GM18858 (cell line): ENCODE results near the gene VSIR.

Experiments
- ATAC-seq: cut with Tn5 transposase; IDR thresholded peaks from one replicate; pipeline ENCODE4 v1.9.1; 2021; ENCODE audit not compliant: unreplicated experiment

VSIR gene

DNA sequence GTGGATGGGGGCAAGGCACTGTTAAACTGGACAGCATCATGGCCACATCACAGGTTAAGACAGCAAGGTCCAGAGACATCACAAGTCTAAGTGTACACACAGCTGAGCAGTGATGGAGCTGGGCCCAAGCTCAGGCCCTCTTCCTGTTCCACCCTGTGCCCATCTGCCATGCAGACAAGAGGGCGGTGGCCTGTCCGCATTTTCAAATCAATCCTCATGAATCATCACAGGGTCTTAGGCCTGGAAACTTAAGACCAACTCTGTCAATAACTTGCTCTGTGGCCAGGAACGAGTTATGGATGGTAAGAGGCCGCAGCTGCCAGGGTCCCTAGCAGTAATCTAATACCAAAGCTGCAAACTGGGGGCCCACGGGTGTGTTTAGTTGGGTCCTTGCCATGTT lies 56.9 kb downstream of the VSIR start:
- no peak for ATAC-seq

DNA sequence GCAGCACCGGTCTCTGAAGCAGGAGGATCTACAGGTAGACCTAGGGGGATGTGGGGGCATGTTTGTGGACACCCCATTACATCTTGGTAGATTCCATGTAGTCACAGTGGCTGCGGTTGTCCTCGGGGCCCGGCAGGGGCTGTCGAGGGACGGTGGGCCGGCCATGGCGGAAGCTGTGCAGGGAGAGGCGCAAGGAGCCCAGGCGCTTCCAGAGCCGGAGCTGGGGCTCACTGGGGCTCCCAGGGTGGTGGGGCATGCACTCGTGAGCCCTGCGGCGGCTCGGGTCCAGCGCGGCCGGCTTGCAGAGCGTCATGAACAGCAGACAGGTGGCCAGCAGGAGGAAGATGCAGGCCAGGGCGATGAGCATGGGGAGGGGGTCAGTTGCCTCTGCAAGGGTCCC lies 57.5 kb downstream of the VSIR start:
- no peak for ATAC-seq

DNA sequence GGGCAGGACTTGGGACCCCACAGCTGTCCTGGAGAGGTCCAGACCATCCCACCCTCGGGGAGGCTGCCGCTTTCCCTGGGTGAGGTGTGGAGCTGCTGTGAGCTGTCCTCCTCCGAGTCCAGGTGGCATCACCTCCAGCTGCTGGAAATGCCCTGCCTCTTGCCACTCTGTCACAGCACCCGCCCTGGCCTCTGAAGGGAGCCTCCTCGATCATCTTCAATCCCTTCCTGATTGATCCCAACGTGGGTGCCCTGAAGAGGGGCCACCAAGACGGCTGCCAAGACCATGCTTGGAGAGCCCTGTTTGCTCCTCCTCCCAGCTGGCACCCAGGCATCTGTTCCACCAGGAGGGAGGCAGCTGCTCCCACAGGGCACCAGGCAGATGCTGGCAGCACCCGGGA lies 58.3 kb downstream of the VSIR start:
- ATAC-seq, result no peak

DNA sequence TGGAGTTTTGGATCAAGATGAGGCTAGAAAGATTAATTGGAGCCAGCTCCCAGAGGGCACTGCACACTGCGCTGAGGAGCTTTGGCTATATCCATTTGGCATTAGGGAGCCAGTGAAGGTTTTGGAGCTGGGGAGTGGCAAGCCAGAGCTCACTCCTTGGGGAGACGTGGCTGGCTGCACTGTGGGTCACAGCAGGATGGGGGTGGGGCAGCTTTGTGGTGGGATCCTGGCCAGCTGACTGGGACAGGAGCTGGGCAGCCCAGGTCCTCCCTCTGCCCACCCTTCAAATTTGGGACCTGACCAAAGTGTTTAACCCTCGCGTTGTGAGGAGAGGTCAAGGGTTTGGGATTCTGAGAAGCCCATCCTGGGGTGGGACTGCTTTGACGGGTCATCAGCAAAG lies 58.7 kb downstream of the VSIR start:
- no peak for ATAC-seq

DNA sequence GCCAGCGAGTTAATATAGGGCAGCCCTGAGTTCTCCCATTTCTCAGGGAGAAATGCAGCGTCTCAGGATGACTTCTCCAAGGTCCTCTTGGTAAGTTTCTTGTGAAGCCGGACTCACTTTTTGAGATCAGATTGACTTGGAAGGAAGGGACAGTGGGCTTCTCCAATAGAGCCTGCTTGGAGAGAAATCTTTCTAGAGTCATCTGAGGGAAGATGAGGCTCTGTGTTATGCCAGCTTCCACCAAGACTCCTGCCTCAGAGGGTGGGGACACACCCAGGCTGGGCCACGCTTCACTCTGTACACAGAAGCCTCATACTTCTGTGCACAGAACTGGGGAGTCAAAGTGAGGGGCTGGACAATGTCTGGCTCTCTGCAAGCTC lies 59.3 kb downstream of the VSIR start:
- ATAC-seq, result no peak

DNA sequence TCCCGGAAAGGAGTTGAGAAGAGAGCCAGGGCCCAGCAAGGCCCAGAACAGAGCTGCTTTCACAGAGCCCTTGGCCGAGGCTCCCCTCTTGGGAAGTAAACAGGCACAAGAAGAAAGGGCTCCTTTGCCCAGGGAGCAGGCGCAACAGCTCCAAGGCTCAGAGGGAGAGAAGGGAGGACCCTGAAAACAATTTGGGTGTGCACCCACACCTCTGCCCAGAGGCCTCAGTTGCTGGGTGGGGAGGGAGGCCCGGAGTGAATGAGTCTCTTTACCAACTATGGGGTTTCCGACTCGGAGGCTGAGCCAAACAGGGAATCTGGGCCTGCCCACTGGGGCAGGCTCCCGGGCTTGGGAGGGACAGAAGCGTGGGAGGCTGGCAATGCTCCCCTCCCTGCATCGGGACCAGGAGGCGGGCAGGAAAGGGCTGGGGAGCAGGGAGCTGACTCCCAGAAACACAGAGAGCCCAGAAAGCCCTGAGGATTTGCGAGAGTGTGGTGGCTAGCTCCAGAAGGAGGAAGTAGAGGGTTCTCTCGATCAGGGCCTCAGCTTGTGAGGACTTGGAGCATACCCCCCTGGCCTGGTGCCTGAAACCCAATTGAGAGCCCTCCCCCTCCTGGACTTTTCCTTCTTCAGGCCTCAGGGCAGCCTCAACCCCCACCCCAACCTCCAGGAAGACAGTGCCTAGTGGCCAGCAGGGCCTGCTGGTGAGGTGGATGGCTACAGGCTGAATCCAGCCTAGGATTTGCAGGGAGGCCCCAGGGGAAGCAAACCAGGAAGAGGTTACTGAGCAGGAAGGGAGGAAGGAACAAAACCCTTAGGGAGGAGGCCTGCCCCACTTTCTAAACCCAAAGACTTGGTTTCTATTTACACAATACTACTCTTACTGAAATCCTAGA lies 59.9 kb downstream of the VSIR start:
- no peak for ATAC-seq

DNA sequence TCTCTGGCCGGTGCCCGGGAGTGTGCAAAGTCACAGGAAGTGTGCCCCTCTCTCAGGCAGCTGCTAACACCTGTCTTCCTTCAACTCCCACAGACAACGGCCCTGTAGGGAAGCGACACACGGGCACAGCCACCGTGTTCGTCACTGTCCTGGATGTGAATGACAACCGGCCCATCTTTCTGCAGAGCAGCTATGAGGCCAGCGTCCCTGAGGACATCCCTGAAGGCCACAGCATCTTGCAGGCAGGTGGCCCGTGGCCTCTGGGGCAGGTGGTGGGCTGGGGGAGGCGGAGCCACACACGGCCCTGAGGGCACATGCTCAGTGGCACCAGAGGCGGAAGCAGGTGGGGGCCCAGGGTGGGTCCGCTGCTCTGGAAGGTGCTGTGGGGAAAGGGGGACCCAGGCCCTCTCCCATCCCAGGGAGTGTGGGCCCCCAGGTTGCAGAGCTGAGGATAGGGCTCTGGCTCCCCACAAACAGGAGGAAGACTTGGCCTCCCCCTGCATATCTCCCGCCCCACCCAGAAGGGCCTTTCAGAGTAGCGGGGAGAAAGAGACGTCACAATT lies 60.7 kb downstream of the VSIR start:
- ATAC-seq, result no peak

DNA sequence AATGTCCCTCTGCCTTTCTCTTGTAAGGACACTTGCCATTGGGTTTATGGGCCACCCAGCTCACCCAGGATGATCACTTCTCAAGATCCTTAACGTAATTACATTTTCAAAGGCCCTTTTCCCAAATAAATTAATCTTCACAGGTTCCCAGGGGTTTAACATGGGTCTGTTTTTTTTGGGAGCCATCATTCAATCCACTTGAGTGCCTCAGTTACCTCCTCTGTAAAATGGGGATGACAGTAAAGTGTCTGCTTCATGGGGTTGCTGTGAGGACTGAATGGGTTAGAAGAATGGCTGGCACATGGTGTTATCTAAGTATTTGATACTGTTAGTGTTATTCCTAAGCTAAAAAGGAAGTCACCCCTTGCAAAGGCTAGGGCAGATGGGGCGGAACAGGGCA lies 61.1 kb downstream of the VSIR start:
- no peak for ATAC-seq

DNA sequence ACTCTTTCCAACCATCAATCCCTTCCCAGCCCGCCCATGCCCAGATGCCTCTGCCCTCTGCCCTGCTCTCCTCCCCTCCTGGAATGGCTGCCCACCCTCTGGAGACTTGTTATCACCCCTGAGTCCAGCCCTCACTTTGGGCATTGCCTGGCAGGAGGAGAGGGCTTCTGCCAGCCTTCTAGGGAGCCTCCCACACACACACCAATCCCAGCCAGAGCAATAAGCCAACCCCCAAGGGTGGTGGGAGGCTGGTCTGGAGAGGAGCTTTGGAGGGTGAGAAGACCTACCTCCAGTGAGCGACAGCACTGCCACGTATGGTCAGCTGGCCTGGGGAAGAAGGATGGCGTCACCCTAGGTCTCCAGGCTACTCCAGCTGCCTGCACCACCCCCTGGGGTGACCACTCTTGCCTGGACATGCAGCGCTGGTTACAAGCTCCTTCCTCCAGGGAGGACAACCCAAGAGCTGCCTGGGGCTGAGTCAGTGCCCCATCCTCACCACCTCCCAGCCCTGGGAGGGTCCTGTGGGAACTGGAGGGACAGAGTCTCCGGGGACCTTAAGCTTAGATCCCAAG lies 62.2 kb downstream of the VSIR start:
- ATAC-seq, result no peak

DNA sequence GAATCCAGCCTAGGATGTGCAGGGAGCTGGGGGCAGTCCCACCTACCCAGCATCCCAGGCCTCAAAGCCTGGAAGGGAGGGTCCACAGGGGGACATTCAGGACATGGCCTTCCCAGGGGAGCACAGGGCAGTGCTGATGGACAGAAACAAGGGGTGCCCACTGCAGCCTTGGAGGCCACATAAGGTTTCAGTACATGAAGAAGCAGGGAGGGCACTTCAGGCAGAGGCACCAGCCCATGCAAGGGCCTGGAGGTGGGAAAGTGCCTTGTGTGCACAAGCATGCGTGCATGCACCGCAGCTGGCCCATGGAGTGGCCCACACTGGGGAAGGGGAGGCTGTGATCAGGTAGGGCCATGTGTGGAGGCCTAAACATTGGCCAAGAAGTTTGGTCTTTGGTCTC lies 62.8 kb downstream of the VSIR start:
- no peak for ATAC-seq

DNA sequence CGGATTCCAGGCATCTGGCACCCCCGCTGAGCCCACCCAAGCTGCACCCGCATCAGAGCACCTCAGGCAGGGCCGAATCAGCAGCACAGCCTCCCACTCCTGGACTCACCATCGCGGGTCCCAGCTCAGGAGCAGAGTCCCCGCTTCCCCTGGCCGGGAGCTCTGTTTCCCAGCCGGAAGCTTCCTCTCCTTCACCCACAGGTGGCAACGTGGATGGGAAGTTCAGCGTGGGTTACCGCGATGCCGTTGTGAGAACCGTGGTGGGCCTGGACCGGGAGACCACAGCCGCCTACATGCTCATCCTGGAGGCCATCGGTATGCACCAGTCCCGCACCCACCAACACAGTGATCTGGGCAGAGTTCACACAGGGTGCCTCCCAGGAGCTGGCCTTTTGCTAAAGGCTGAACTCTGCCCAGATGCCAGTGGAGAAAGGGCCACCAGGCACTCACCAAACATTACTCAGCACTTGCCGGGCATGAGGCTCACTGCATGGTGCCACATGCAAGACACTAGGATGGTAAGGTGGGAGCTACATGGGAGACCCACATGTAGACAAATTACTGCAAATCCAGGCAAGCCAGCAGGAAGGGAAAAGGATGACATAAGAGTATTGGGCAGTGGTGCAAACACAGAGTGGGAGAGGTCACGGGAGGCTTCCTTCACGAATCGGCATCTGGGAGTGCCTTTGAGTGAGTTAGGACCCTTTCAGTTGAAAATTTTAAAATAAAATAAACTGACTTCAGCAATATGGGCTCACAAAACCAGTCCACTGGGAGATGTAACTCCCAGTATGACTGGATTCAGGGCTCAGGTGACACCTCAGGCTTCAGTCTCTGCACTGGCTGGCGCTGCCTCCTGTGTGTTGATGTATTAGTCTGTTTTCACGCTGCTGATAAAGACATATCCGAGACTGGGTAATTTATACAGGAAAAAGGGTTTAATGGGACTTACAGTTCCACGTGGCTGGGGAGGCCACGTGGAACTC lies 64.1 kb downstream of the VSIR start:
- no peak for ATAC-seq

DNA sequence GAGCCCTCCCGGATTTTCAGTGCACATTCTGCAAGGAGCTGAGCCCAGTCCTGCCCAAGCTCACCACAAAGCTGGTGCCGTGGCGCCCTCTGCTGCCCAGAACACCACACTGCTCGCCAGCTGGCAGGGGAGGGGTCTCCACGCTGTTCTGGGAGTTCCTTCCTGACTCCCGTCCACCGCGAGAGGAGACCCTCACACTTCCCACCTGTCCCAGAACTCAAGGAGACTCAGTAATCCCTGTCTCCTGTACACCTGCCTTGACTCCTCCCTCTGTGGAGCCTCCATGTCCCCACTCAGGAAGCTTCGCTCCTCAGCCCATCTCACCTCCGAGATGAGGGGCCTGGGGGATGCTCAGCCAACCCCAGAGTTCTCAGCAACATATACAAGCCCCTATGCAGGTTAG lies 65.0 kb downstream of the VSIR start:
- no peak for ATAC-seq

DNA sequence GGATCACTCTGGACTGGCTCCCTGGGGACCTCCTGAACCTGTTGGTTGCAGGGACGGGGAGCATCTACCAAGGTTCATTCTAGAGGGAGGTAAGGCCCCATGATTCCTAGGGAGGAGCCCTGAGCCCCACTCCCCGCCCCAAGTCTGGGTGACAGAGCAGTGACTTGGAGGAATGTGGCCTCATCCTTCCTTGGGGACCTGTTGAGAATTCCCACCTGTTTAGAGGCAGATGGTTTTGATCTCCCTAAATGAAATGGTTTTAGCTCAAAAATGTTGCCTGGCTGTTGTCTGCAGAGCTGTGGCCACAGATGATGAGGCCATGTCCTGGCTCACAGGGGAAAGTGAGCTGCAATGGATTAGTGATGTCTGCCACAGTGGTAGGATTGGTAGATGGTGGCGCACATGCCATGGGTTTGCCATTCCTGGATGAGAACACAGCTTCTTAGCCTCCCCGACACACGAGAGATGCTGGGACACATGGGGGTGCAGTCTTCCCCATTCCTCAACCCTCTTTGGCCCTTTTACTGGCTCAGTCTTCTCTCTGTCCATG lies 66.0 kb downstream of the VSIR start:
- ATAC-seq, result no peak

DNA sequence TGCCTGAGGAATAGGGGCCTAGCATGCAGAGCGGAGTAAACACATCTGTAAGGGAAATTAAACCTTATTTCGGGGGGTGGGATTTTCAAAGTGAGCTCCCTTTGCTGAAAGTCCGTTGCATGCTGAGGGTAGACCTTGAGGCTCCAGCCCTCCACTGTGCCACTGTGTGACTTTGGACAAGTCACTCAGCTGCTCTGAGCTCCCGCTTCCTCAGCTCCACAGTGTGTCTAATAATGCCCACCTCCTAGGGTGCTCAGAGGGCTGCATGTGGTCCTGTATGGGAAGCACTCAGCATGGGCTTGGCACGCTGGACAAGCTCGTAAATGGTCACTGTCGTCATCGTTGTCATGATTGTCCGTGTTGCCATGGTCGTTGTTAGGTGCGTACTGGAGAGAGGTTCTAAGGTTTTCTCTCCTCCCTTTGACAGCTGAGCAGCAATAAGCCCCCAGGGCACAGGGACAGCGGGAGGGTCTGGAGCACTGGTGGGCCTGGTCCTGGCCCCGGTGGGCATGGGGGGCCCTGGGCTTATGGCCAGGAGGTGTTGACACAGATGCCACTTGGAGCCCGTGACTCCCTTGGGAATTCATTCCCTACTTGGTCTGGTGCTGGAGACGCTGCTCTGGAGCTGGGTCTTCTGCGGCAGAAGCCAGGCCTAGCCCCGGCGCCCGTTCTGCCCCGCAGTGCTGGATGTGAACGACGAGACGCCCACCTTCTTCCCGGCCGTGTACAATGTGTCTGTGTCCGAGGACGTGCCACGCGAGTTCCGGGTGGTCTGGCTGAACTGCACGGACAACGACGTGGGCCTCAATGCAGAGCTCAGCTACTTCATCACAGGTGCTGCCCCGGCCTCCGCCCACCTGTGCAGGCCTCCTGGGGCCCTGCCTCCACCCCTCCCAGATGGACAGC lies 66.9 kb downstream of the VSIR start:
- ATAC-seq, result no peak

DNA sequence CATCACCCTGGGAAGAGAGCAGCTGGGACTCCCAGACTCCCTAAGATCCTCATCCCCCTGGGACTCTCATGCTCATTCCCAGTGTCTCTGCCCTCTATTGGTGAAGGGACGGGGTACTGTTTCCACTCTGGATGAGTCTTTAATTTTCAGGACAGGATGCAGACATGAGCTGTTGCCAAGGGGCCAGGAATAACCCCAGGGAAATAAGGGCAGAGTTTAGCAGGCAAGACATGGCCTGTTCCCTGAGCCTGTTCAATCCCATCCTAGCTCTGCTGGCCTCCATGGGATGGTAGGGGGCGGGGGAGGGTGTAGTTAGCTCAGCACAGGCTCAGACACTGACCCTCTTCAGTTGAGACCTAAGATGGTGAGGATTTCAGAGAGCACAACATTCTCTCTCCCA lies 67.7 kb downstream of the VSIR start:
- ATAC-seq, result no peak

DNA sequence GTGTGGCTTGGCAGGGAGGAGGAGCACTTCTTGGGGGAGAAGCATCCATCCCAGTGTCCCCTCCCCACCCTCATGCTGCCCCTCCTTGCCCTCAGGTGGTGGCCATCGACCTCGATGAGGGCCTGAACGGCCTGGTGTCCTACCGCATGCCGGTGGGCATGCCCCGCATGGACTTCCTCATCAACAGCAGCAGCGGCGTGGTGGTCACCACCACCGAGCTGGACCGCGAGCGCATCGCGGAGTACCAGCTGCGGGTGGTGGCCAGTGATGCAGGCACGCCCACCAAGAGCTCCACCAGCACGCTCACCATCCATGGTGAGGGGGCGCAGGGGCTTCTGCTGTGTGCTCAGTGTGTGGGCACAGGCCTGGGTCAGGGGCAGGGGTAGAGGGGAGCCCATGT lies 68.5 kb downstream of the VSIR start:
- ATAC-seq, result no peak

DNA sequence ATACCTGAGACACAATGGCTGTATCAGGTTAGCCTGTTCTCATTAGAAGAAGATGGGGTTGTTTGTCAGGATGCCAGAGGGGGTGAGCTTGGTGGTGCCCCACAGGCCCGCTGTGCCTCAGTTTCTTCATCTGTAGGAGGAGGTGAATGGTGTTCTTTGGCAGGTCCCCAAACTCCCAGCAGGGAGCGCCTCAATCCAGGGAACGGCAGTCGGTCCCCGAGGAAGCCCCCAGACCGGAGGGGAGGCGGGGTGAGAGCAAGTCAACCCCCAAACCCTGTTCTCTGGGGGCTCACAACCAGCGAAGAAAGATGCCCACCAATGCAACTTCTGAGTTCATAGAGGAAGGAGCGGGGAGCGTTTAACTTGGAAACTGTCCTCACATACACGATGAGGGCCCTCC lies 69.7 kb downstream of the VSIR start:
- ATAC-seq, result no peak

DNA sequence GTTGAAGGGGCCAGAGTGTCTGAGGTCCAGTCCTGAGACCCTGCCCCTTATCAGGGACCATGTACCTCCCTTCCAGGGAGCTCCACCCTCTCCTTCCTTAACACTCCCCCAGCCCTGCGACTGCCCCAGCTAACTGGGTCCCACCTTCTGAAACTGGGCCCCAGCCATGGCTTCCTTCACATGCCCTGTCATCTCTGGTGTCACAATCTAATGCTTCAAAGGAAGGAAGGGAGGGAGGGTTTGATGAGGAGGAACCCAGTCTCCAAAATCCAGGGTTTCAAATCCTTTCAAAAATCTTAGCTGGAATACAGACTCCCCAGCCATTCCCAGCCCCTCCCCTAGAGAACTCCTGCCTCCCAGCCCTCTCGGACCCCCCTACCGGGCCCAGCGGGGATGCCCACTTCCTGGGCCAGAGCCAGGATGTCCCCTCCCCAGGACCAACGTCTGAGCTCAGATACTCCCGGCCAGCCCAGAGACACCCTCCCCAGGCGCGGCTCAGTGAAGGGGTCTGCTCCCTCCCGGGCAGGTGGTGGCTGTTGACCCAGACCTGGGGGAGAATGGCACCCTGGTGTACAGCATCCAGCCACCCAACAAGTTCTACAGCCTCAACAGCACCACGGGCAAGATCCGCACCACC lies 71.7 kb downstream of the VSIR start:
- ATAC-seq, result no peak

DNA sequence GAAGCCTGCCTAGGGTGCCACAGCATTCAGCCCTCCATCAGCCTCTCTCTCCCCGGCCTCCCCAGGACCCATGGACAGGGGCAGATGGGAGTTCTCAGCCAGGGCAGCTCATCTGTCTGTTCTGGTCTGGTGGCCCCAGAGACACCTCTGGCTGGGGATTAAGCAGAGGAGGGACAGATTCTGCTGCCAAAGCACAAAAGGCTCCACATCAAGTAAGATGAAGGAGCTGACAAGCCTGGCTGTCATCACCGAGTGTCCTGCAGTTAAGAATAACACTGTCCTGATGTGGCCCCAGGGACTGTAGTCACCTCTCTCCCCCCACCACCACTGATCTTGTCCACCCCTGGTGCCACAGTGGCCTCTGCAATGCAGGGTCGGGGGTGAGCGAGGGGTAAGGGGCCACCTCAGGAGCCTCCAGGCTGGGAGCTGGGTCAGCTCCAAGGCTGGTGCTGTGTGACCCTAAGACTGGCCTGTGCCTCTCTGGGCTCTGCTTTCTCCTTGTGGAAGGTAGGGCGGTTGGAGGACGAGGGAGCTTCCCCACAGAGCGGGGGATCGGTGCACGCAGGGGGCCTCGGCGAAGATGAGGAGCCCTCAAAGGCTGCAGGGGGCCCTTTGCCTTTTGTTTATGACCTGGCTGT lies 72.5 kb downstream of the VSIR start:
- ATAC-seq, result no peak
